Erythroblast (primary cell): ENCODE results near the gene ETV3.

ENCODE experiments used
- GATA1 ChIP-seq: IDR thresholded peaks from 2 replicates; pipeline ENCODE4 v1.6.1; 2011; ENCODE audit warnings: low read depth, mild to moderate bottlenecking, control low read depth, low read length, moderate library complexity
- POLR2A ChIP-seq: IDR thresholded peaks from 2 replicates; pipeline ENCODE4 v1.6.1; 2011; ENCODE audit warnings: mild to moderate bottlenecking, low read length

GRCh38 chr1:157152510-157152909 is 14.3 kb upstream of the ETV3 start:
- TF ChIP-seq POLR2A (no peak), GATA1 (no peak)
